Heart left ventricle (tissue), 13 donors: ENCODE data around the gene PABPN1L.

Experiments used
- CTCF ChIP-seq, 12 donors: fragments of 200-600 bp; sonication (generic) in 4 of 12; IDR thresholded peaks; one replicate each; pipeline versions ENCODE4 v1.5.0 to v1.8.0; 2018 to 2022; ENCODE audit warnings: antibody characterized with exemption in 12 of 12, mild to moderate bottlenecking in 5 of 12
- POLR2A ChIP-seq, 2 donors: fragments of 450-650 bp; IDR thresholded peaks; one replicate each; pipeline ENCODE4 v1.6.1; 2017; ENCODE audit warnings: antibody characterized with exemption in 2 of 2, mild to moderate bottlenecking in 2 of 2, moderate library complexity in 2 of 2
- donor health status: ischemic (EF 13 %, LVEDD 7.1; RV severe dilation, severe dysfunction).
- donor health status: DM: no; HTN: yes; CAD: no.
- donor health status: DM: no; HTN: no; CAD: no.
- donor health status: ischemic (EF 25% LVEDD 6.9; RV normal size, moderate dysfunction).
- donor health status: ischemic (EF 25% LVEDD 5.7; RV mildly dilated, moderate dysfunction).
- donor health status: ischemic (EF 35%, LVEDD 5.7; RV mildly dilated, moderate dysfunction).
- donor health status: nonischemic (EF 11% LVEDD 7.7; RV severe dilation, severe dysfunction).
- donor health status: DM: yes; HTN: yes; CAD: no.
- donor health status: PGD.
- donor health status: ischemic (EF 29% LVEDD 5.4; RV normal size, mild dysfunction).
- donor health status: nonischemic (EF 23%, LVEDD 6.1; RV moderate dilation, normal function).

GRCh38 chr16:88902744-88903143, 36.3 kb upstream of the PABPN1L start:
- no peak for TF ChIP-seq POLR2A (IDR thresholded peaks at IDR 0.05)
- no peak for TF ChIP-seq CTCF (IDR thresholded peaks at IDR 0.05)
